ENCODE measurements around the gene CFAP43. TPM values are rescaled to one million over a fixed set of nuclear protein-coding genes. Genes with fewer than 3 reads are reported as not detected.

Gene CFAP43
- total RNA-seq, 1 donor from 2014 or later, result 0.15 TPM

- DNase-seq (ENCODE audit: low spot score), result no peak
- Mint-ChIP-seq H3K36me3 (ENCODE audit: low read depth) (peaks cover 3% of the 10 kb centered on the region), H3K9me3 (ENCODE audit: low read depth) (no peaks in the 10 kb centered on the region), H3K4me3 (ENCODE audit: unreplicated experiment) (peak overlapping the region; percentile 91), H3K4me1 (ENCODE audit: low read depth) (peaks cover 27% of the 10 kb centered on the region), H3K27me3 (ENCODE audit: low read depth) (no peaks in the 10 kb centered on the region), H3K27ac (ENCODE audit: unreplicated experiment) (peak overlapping the region; percentile 99)
- TF ChIP-seq, protein P1, sequence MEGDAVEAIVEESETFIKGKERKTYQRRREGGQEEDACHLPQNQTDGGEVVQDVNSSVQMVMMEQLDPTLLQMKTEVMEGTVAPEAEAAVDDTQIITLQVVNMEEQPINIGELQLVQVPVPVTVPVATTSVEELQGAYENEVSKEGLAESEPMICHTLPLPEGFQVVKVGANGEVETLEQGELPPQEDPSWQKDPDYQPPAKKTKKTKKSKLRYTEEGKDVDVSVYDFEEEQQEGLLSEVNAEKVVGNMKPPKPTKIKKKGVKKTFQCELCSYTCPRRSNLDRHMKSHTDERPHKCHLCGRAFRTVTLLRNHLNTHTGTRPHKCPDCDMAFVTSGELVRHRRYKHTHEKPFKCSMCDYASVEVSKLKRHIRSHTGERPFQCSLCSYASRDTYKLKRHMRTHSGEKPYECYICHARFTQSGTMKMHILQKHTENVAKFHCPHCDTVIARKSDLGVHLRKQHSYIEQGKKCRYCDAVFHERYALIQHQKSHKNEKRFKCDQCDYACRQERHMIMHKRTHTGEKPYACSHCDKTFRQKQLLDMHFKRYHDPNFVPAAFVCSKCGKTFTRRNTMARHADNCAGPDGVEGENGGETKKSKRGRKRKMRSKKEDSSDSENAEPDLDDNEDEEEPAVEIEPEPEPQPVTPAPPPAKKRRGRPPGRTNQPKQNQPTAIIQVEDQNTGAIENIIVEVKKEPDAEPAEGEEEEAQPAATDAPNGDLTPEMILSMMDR (IDR thresholded peaks at IDR 0.05), result no peak
Observed at GRCh38 chr10:104120903-104121484, 111.2 kb downstream of the CFAP43 start.

DNA sequence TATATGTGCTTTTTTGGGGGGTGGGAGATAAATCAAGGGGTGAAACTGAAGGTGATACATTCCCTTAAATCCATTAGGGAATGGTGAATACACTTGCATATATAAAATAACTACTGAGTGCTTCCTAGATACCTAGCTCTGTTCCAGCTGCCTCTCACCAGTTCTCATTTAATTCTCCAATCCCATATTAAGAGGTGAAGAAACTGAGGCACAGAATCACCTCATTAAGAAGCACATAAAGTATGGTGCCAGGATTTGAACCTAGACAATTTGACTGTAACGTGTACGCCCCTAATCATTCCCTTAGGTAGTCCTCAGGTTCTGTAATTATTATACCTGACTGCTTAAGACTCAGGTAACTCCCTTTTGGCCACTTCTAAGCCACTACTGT lies 111.7 kb downstream of the CFAP43 start:
- TF ChIP-seq, protein P1 (IDR thresholded peaks at IDR 0.05), result no peak
- DNase-seq (ENCODE audit: low spot score), result no peak
- Mint-ChIP-seq H3K27ac (ENCODE audit: unreplicated experiment) (peak overlapping the region; percentile 99), H3K9me3 (ENCODE audit: low read depth) (no peaks in the 10 kb centered on the region), H3K4me3 (ENCODE audit: unreplicated experiment) (peak overlapping the region; percentile 91), H3K4me1 (ENCODE audit: low read depth) (peaks cover 27% of the 10 kb centered on the region), H3K36me3 (ENCODE audit: low read depth) (peaks cover 3% of the 10 kb centered on the region), H3K27me3 (ENCODE audit: low read depth) (no peaks in the 10 kb centered on the region)

GRCh38 chr10:104119996-104120395 lies 112.2 kb downstream of the CFAP43 start:
- Mint-ChIP-seq H3K27me3 (ENCODE audit: low read depth) (no peaks in the 10 kb centered on the region), H3K4me3 (ENCODE audit: unreplicated experiment) (no peak overlapping the region), H3K4me1 (ENCODE audit: low read depth) (peaks cover 27% of the 10 kb centered on the region), H3K27ac (ENCODE audit: unreplicated experiment) (no peak overlapping the region), H3K36me3 (ENCODE audit: low read depth) (no peaks in the 10 kb centered on the region), H3K9me3 (ENCODE audit: low read depth) (no peaks in the 10 kb centered on the region)
- DNase-seq (ENCODE audit: low spot score), result no peak
- TF ChIP-seq, protein P1 (IDR thresholded peaks at IDR 0.05), result no peak

GRCh38 chr10:104117839-104118323 lies 114.3 kb downstream of the CFAP43 start:
- Mint-ChIP-seq H3K27ac (ENCODE audit: unreplicated experiment) (no peak overlapping the region), H3K36me3 (ENCODE audit: low read depth) (no peaks in the 10 kb centered on the region), H3K27me3 (ENCODE audit: low read depth) (no peaks in the 10 kb centered on the region), H3K4me3 (ENCODE audit: unreplicated experiment) (no peak overlapping the region), H3K4me1 (ENCODE audit: low read depth) (peaks cover 20% of the 10 kb centered on the region), H3K9me3 (ENCODE audit: low read depth) (no peaks in the 10 kb centered on the region)
- DNase-seq (ENCODE audit: low spot score), result no peak
- TF ChIP-seq, protein P1 (IDR thresholded peaks at IDR 0.05), result no peak

- no peak for DNase-seq (ENCODE audit: low spot score)
- Mint-ChIP-seq H3K36me3 (ENCODE audit: low read depth) (no peaks in the 10 kb centered on the region), H3K27ac (ENCODE audit: unreplicated experiment) (no peak overlapping the region), H3K4me1 (ENCODE audit: low read depth) (peaks cover 9% of the 10 kb centered on the region), H3K9me3 (ENCODE audit: low read depth) (no peaks in the 10 kb centered on the region), H3K27me3 (ENCODE audit: low read depth) (no peaks in the 10 kb centered on the region), H3K4me3 (ENCODE audit: unreplicated experiment) (no peak overlapping the region)
- TF ChIP-seq, protein P1 (IDR thresholded peaks at IDR 0.05), result no peak
Observed at GRCh38 chr10:104113376-104113956, 118.7 kb downstream of the CFAP43 start.

Data from chondrocyte (in vitro differentiated cells).